Ishikawa (cell line): ENCODE measurements around the gene NKIRAS1.

Source experiments
- CEBPB ChIP-seq: IDR thresholded peaks from 2 replicates; pipeline ENCODE4 v1.6.1; 2012
- CREB1 ChIP-seq: IDR thresholded peaks from 2 replicates; pipeline ENCODE4 v1.6.1; 2012; ENCODE audit warnings: low read depth
- EGR1 ChIP-seq: IDR thresholded peaks from 2 replicates; pipeline ENCODE4 v1.6.1; 2012
- EP300 ChIP-seq: IDR thresholded peaks from 2 replicates; pipeline ENCODE4 v1.6.1; 2012; ENCODE audit warnings: borderline replicate concordance
- FOXM1 ChIP-seq: IDR thresholded peaks from 2 replicates; pipeline ENCODE4 v1.6.1; 2012; ENCODE audit warnings: low read depth, borderline replicate concordance
- NFIC ChIP-seq: IDR thresholded peaks from 2 replicates; pipeline ENCODE4 v1.6.1; 2012
- RAD21 ChIP-seq: IDR thresholded peaks from 2 replicates; pipeline ENCODE4 v1.6.1; 2012; ENCODE audit warnings: low read depth
- TAF1 ChIP-seq: IDR thresholded peaks from 2 replicates; pipeline ENCODE4 v1.6.1; 2012; ENCODE audit warnings: low read depth, mild to moderate bottlenecking
- TCF12 ChIP-seq: IDR thresholded peaks from 2 replicates; pipeline ENCODE4 v1.6.1; 2012; ENCODE audit warnings: low read depth
- TEAD4 ChIP-seq: IDR thresholded peaks from 2 replicates; pipeline ENCODE4 v1.6.1; 2012
- YY1 ChIP-seq: IDR thresholded peaks from 2 replicates; pipeline ENCODE4 v1.6.1; 2012; ENCODE audit warnings: low read depth
- ZBTB7A ChIP-seq: IDR thresholded peaks from 2 replicates; pipeline ENCODE4 v1.6.1; 2012; ENCODE audit warnings: low read depth
- TF ChIP-seq, protein P1 (sequence below): IDR thresholded peaks from 2 replicates; pipeline ENCODE4 v1.6.1; 2012; ENCODE audit warnings: low read depth, mild to moderate bottlenecking
- TF ChIP-seq, protein P2 (sequence below): IDR thresholded peaks from 2 replicates; pipeline ENCODE4 v1.6.1; 2012
- TF ChIP-seq, protein P3 (sequence below): IDR thresholded peaks from 2 replicates; pipeline ENCODE4 v1.6.1; 2012

NKIRAS1 gene

DNA sequence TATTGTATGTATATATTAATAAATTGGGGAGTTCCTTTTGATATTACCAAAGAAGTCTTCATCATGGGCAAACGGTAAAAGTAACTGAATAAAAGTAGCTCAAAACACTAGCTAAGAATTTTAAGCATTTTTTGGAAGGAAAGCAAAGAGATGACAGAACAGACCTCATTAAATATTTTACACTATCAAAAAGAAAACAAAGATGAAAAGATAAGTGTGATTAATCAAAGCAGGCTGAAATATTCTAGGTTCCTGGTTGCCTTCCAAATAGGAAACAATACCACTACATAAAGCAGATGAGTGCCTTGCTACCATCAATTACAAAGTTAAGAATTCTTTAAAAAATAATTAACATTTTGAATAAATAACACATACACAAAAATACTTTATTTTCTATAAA, 3.6 kb downstream of the NKIRAS1 start:
- TF ChIP-seq NFIC: no peak
- TF ChIP-seq, protein P1, sequence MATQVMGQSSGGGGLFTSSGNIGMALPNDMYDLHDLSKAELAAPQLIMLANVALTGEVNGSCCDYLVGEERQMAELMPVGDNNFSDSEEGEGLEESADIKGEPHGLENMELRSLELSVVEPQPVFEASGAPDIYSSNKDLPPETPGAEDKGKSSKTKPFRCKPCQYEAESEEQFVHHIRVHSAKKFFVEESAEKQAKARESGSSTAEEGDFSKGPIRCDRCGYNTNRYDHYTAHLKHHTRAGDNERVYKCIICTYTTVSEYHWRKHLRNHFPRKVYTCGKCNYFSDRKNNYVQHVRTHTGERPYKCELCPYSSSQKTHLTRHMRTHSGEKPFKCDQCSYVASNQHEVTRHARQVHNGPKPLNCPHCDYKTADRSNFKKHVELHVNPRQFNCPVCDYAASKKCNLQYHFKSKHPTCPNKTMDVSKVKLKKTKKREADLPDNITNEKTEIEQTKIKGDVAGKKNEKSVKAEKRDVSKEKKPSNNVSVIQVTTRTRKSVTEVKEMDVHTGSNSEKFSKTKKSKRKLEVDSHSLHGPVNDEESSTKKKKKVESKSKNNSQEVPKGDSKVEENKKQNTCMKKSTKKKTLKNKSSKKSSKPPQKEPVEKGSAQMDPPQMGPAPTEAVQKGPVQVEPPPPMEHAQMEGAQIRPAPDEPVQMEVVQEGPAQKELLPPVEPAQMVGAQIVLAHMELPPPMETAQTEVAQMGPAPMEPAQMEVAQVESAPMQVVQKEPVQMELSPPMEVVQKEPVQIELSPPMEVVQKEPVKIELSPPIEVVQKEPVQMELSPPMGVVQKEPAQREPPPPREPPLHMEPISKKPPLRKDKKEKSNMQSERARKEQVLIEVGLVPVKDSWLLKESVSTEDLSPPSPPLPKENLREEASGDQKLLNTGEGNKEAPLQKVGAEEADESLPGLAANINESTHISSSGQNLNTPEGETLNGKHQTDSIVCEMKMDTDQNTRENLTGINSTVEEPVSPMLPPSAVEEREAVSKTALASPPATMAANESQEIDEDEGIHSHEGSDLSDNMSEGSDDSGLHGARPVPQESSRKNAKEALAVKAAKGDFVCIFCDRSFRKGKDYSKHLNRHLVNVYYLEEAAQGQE: no peak
- no peak for TF ChIP-seq TAF1
- TF ChIP-seq, protein P2, sequence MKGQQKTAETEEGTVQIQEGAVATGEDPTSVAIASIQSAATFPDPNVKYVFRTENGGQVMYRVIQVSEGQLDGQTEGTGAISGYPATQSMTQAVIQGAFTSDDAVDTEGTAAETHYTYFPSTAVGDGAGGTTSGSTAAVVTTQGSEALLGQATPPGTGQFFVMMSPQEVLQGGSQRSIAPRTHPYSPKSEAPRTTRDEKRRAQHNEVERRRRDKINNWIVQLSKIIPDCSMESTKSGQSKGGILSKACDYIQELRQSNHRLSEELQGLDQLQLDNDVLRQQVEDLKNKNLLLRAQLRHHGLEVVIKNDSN: no peak
- TF ChIP-seq CREB1: no peak
- TF ChIP-seq TCF12: no peak
- no peak for TF ChIP-seq CEBPB
- TF ChIP-seq RAD21: no peak
- TF ChIP-seq ZBTB7A: no peak

DNA sequence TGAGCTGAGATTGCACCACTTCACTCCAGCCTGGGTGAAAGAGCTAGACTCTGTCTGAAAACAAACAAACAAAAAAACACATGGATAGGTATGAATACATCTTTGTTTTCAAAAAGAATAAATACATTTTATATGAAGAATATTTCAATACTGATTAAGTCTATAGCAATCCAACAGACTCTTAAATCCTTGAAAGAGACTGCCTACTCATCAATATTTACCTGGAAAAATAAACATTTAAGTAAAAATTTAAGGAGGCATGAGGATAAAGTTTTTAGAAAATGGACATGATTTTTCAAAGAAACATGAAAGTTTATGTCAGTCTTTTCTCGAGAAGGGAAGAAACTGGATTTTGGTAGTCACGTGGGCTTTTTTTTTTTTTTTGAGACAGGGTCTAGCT, 5.4 kb downstream of the NKIRAS1 start:
- TF ChIP-seq NFIC (no peak), CREB1 (no peak), EGR1 (no peak), RAD21 (no peak), FOXM1 (no peak), ZBTB7A (no peak), YY1 (no peak), CEBPB (no peak), TAF1 (no peak), EP300 (no peak), TEAD4 (no peak)
- TF ChIP-seq, protein P1: no peak
- TF ChIP-seq, protein P2: no peak

DNA sequence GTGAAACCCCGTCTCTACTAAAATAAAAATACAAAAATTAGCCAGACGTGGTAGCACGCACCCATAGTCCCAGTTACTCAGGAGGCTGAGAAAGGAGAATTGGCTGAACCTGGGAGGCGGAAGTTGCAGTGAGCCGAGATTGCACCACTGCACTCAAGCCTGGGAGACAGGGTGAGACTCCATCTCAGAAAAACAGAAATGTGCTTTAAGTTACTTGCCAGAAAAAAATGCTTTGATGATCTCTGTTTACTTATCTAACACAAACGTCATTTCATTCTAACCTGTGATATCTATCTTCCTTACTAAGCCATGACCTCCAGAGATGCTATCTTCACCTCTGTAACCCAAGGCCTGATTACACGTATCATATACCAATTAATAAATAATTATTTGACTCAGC, 7.4 kb downstream of the NKIRAS1 start:
- TF ChIP-seq YY1 (no peak), ZBTB7A (no peak), TEAD4 (no peak), TAF1 (no peak), FOXM1 (no peak), TCF12 (no peak), NFIC (no peak), CREB1 (no peak), EP300 (no peak)
- TF ChIP-seq, protein P3, sequence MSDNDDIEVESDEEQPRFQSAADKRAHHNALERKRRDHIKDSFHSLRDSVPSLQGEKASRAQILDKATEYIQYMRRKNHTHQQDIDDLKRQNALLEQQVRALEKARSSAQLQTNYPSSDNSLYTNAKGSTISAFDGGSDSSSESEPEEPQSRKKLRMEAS: no peak
- TF ChIP-seq, protein P2: no peak

DNA sequence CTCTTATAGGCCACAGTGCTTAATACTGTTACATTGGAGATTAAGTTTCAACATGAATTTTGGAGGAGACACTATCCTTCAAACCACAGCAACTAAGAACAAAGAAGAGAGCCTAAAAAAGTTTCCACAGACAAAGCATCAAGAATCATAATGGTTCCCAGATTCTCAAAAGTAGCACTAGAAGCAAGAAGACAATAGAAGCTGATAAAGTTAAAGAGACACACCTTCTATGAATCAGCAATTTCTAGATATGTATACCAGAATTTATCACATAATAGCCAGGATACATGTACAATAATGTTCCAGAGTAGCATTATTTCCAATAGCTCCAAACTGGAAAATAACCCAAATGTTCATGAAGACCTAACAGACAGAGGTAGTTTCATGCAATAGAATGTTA, 12.2 kb downstream of the NKIRAS1 start:
- TF ChIP-seq RAD21: no peak
- TF ChIP-seq TEAD4: no peak
- no peak for TF ChIP-seq YY1
- TF ChIP-seq EGR1: no peak
- no peak for TF ChIP-seq TAF1

DNA sequence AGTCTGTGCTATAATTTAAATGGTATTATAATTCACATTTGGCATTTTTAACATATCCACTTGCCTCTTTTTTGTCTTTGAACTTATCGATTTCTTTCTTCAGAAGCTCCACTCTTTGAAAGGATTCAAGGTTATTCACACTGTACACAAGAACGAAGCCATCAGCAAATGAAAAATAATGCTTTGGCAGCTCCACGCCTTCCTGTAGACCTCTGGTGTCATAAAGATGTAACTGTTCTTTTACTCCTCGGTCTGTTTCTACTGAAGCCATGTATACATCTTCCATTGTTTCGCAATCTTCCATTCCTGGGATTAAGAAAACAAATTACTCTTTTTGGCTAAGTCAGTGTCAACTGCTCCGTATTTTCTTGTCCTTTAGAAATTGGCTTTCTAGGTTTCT, 16.0 kb downstream of the NKIRAS1 start:
- TF ChIP-seq, protein P3: no peak
- TF ChIP-seq CEBPB: peak; percentile 81

DNA sequence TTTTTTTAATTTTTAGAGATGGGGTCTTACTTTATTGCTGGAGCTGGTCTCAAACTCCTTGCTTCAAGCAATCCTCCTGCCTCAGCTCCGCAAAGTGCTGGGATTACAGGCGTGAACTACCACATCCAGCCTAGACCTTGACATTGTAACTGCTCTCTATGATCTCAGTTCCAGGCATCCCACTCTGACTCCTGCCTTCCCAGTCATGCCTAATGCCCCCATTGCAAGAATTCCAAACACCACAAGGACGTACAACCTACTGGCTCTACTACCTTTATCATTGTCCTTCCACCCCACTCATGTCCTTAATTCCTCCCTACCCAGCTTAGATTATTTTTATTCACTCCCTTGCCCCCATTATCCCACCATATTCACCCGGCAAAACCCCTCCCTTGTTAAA, 21.6 kb downstream of the NKIRAS1 start:
- TF ChIP-seq EGR1 (no peak), ZBTB7A (no peak), NFIC (no peak), EP300 (no peak), TAF1 (no peak), FOXM1 (no peak), RAD21 (no peak)
- TF ChIP-seq, protein P2: no peak
